Choroid plexus epithelial cell (primary cell): ENCODE data around the gene DNAJB5.

Experiments
- DNase-seq: peaks from one replicate; pipeline ENCODE4 v3.0.0-alpha.2; 2010; ENCODE audit warnings: low read depth
- H3K4me3 ChIP-seq: 2 replicates; pipeline ENCODE4 v1.5.1; 2011; ENCODE audit warnings: low read depth, mild to moderate bottlenecking, control low read depth, low read length, moderate library complexity
- TF ChIP-seq, protein P1 (sequence below): conservative IDR thresholded peaks from 2 replicates; pipeline ENCODE4 v1.5.1; 2011; ENCODE audit warnings: low read depth, mild to moderate bottlenecking, control low read depth, inconsistent platforms, low read length, moderate library complexity

DNAJB5 gene

DNA sequence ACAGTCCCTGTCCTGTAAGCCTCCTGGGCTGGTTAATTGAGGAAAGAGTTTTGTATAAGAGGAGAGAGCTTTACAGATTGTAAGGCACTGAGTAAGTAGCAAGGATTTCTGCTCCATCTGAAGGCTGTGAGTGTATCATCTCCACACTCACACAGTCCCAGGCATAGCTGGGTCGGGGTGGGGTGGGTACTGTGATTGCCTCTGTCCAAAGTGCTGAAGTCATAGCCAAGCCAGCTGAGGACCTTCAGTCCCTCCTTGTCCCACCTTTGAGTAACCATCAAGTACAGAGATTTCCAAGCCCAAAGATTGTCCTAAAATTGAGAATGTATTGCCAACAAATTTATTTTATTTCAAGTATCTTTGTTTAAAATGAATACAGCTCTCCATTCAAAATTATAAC, 5.5 kb upstream of the DNAJB5 start:
- peak; percentile 48 for DNase-seq
- H3K4me3 ChIP-seq = no peak overlapping the region
- TF ChIP-seq, protein P1, sequence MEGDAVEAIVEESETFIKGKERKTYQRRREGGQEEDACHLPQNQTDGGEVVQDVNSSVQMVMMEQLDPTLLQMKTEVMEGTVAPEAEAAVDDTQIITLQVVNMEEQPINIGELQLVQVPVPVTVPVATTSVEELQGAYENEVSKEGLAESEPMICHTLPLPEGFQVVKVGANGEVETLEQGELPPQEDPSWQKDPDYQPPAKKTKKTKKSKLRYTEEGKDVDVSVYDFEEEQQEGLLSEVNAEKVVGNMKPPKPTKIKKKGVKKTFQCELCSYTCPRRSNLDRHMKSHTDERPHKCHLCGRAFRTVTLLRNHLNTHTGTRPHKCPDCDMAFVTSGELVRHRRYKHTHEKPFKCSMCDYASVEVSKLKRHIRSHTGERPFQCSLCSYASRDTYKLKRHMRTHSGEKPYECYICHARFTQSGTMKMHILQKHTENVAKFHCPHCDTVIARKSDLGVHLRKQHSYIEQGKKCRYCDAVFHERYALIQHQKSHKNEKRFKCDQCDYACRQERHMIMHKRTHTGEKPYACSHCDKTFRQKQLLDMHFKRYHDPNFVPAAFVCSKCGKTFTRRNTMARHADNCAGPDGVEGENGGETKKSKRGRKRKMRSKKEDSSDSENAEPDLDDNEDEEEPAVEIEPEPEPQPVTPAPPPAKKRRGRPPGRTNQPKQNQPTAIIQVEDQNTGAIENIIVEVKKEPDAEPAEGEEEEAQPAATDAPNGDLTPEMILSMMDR = no peak

DNA sequence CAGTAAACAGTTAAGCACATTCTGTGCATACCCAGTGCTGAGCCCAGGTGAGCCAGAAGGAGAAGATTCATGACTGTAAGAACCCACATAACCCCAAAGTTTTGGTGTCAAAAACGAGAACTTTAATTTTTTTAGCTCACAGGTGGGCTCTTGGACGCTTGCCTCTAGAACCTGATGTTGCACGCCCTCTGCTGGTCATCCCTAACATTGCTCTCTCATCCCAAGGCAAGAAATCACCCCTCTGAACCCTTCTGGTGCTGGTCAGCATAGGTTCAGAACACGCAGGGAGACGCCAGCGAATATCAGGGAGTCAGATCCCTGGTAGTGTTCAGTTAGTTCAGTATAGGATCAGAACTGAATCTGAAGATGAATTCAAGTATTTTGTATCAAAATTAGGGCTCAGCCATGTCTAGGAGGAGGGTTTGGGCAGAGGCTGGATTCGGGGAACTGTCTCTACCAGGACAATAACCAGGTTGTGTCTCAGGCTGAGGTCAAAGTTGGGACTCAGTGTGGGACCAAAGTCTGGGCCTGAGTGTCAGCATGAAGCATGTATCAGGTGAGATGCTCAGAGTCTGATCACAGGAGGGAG, 4.1 kb upstream of the DNAJB5 start:
- peak; percentile 80 for DNase-seq

DNA sequence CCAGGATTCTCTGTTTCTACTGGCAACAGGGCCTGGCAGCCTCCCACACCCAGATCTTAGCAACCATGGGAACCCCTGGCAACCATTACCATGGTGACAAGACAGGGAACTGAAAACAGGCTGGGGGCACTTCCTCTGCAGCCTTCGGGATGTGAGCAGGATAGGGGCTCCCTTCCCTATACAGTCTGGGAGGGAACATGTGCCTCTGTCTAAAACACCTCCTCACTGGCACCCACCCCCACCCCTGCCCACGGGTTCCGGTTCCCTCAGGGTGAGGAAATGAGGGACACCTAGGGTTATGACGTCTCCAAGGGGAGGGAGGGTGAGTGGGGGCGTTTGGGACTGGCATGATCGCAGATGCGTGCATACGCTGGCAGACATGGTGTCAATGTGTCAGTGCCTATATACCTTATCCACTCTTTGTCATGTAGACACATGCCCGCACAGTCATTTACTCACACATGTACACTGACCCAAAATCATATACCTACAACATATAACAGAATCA, 3.0 kb upstream of the DNAJB5 start:
- peak; percentile 31 for DNase-seq
- TF ChIP-seq, protein P1 = no peak

More for the DNA sequence above, 4.1 kb upstream of the DNAJB5 start:
- H3K4me3 ChIP-seq = no peak overlapping the region
- TF ChIP-seq, protein P1 = peak; percentile 92

DNA sequence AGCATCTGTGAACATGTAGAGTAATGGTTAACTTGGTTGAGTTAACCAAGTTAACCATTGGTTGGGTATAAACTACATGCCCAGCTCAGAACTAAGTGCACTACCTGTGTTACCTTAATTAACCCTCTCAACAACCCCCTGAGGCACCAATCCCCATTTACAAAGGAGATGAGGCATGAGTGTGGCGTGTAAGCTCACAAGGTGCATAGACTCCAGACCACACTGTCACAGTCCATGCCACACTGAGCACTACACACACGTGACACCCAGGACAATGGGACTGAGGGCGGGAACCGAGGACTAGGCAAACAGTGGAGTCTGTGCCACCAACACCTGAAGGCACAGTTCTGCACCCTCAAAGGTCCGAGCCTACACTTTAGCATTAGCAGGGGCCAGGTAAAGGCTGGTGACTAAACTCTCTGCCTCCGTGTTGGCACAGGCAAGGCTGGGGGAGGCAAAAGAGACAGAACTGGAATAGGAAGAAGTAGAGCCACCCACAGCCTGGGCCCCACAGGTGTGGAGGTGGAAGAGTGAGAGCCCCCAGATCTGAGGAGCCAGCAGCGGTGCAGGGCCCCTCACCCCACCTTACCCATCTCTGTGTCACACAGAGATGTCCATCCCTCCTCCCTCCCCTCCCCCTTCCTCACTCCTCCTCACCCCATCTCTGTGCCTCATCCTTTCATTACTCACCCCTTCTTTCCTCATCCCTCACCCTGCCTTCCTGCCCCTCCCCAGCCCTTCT, 2.2 kb upstream of the DNAJB5 start:
- H3K4me3 ChIP-seq = no peak overlapping the region
- TF ChIP-seq, protein P1 = no peak
- DNase-seq = no peak

More for the DNA sequence above, 3.0 kb upstream of the DNAJB5 start:
- no peak overlapping the region for H3K4me3 ChIP-seq

DNA sequence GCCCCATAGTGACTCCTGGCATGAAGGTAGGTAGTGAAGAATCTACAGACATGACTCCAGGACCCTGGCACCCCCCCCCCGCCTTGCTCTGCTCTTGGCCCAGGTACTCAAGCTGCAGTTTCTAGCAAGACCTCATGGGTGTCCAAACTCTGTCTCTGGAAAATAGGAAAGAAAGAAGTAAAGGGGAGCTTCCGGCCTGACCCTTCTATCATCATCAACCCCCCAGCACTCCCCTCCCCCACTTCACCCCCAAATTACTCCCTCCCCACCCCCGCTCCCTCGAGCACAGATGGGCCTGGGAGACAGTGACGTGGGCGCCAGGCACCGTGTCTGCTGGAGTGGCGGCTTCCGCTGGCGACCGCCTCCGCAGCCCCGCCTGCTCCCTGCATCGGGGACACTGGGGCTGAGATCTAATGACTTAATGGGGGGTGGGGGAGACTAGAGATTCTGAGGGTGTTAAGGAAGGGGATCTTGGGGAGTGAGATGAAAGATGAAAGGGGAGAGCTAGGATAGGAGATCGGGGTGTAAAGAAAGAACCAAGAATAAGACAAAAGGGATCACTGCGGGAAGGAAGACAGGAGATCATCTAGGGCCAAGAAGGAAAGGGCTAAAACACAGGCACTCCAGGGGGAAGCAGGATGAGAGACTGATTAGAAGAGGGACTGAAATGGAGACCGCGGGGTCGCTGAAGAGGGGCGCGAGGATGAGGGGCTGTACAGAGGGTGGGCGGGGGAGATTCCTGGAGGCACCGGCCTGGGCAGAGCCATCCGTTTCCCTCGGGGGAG, 1.1 kb upstream of the DNAJB5 start:
- TF ChIP-seq, protein P1 = no peak
- DNase-seq = peak; percentile 23
- H3K4me3 ChIP-seq = peak overlapping the region; percentile 59

DNA sequence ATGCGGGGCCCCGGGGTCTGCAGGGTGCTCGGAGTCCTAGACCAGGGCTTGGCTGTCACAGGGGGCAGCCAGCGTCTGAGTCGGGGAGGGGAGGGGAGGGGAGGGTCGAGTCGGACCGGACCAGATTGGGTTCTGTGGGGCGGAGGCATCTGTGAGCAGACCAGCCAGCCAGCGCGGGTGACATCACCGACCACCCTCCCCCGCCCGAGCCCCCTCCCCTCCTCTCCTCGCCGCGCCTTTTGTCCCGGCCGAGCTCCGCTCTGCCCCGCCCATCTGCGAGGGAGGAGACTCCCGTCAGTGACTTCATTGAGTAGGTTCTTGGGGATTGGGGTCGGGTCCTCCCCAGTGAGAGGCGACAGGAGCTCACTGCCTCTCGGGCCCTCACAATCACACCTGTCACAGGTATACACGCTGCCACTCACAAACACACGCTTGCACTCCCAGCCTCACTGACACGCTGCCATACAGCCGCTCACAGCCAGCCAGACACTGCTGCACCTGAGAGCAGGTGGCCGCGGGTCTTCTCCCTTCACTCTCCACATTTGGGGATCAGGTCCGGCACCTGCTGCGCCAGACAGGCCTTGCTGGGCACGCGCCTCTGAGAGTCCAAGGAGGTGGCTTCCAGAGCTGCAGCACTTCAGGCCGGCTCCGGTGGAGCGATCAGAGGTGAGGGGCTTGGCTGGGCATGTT, 546 bp downstream of the DNAJB5 start:
- peak; percentile 50 for DNase-seq
- TF ChIP-seq, protein P1 = no peak

More for the DNA sequence above, 546 bp downstream of the DNAJB5 start:
- H3K4me3 ChIP-seq = peak overlapping the region; percentile 93
